ENCODE data around the gene HIKESHI.

- TF ChIP-seq POLR2AphosphoS5 (IDR thresholded peaks at IDR 0.05) (no peak), EP300 (IDR thresholded peaks at IDR 0.05) (no peak), CTCF (IDR thresholded peaks at IDR 0.05) (no peak), POLR2A (IDR thresholded peaks at IDR 0.05) (no peak)
Observed at GRCh38 chr11:86303257-86303656, 1.2 kb downstream of the HIKESHI start.

All from stomach (tissue), 4 donors.